Brain microvascular endothelial cell (primary cell): ENCODE measurements around the gene CTU2.

ENCODE experiments used
- DNase-seq: peaks from one replicate; pipeline ENCODE4 v3.0.0-alpha.2; 2020
- H3K27ac ChIP-seq: fragments of 250-450 bp; sonication (Bioruptor Pico); 2 replicates; pipeline ENCODE4 v1.5.1; 2020; ENCODE audit warnings: mild to moderate bottlenecking, moderate library complexity
- H3K27me3 ChIP-seq: fragments of 250-450 bp; sonication (Bioruptor Pico); replicated peaks from 2 replicates; pipeline ENCODE4 v1.5.1; 2020; ENCODE audit warnings: mild to moderate bottlenecking
- H3K36me3 ChIP-seq: fragments of 250-450 bp; sonication (Bioruptor Pico); replicated peaks from 2 replicates; pipeline ENCODE4 v1.5.1; 2020; ENCODE audit warnings: mild to moderate bottlenecking
- H3K4me3 ChIP-seq: 2 replicates; pipeline ENCODE4 v1.5.1; 2011; ENCODE audit warnings: low read depth, mild to moderate bottlenecking, control low read depth, low read length, moderate library complexity
- in situ Hi-C: cut with HindIII; loops from 2 replicates; pipeline ENCODE4 v1.10.0; 2017; ENCODE audit warnings: low sequenced_read_pairs, low pct_ligation_motif_present
- TF ChIP-seq, protein P1 (sequence below): IDR thresholded peaks from 2 replicates; pipeline ENCODE4 v1.5.1; 2011; ENCODE audit warnings: low read depth, mild to moderate bottlenecking, moderate library complexity, low read length, control low read depth, inconsistent platforms; ENCODE audit errors: missing control alignments

The CTU2 gene

GRCh38 chr16:88721815-88722755 is 15.8 kb downstream of the CTU2 start:
- H3K27ac ChIP-seq = no peak overlapping the region

DNA sequence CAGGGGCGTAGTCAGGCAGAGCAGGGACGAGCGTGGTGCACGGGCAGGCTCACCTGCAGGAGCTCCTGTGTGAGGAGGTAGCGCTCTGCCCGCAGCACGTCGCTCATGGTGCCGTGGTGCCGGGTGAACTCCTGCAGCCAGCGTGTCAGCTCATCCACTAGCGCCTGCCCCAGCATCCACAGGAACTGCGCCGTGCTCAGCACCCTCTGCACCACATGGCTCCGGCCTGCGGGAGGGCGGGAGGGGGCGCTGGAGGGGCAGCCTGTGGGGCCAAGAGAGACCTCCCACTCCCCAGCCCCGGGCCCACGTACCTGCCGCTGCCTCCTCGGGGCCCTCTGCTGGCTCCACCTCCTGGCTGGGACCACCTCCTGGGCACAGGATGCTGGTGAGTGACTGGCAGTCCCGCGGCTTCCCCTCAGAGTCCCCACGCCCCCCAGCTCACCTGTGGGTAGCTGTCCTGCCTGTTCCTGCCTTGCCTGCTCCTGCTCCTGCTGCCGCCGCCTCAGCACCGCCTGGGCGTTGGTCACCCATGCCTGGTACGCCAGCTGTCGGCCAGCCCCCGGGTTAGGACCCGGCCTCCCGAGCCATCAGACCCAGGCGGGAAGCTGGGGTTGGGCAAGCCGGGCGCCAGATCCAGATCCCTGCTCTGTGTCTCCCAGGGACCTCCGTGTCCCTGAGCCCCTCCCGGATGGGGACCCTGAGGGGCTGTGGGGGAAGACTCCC is 16.6 kb downstream of the CTU2 start:
- peaks cover 94% of the 10 kb centered on the region for H3K36me3 ChIP-seq
- H3K27me3 ChIP-seq = no peaks in the 10 kb centered on the region
- no peak for DNase-seq
- TF ChIP-seq, protein P1, sequence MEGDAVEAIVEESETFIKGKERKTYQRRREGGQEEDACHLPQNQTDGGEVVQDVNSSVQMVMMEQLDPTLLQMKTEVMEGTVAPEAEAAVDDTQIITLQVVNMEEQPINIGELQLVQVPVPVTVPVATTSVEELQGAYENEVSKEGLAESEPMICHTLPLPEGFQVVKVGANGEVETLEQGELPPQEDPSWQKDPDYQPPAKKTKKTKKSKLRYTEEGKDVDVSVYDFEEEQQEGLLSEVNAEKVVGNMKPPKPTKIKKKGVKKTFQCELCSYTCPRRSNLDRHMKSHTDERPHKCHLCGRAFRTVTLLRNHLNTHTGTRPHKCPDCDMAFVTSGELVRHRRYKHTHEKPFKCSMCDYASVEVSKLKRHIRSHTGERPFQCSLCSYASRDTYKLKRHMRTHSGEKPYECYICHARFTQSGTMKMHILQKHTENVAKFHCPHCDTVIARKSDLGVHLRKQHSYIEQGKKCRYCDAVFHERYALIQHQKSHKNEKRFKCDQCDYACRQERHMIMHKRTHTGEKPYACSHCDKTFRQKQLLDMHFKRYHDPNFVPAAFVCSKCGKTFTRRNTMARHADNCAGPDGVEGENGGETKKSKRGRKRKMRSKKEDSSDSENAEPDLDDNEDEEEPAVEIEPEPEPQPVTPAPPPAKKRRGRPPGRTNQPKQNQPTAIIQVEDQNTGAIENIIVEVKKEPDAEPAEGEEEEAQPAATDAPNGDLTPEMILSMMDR = no peak
- in situ Hi-C loops = no loop called here
- H3K4me3 ChIP-seq = no peak overlapping the region
- H3K27ac ChIP-seq = no peak overlapping the region

More at GRCh38 chr16:88721815-88722755, 15.8 kb downstream of the CTU2 start:
- TF ChIP-seq, protein P1 = no peak
- H3K27me3 ChIP-seq = no peaks in the 10 kb centered on the region
- in situ Hi-C loops = no loop called here
- DNase-seq = no peak
- peaks cover 92% of the 10 kb centered on the region for H3K36me3 ChIP-seq
- no peak overlapping the region for H3K4me3 ChIP-seq

- TF ChIP-seq, protein P1 = no peak
- Histone ChIP-seq H3K27ac (no peak overlapping the region), H3K4me3 (no peak overlapping the region), H3K36me3 (peaks cover 90% of the 10 kb centered on the region), H3K27me3 (no peaks in the 10 kb centered on the region)
- in situ Hi-C loops = no loop called here
- DNase-seq = no peak
Observed at GRCh38 chr16:88723507-88723887, 17.2 kb downstream of the CTU2 start.

DNA sequence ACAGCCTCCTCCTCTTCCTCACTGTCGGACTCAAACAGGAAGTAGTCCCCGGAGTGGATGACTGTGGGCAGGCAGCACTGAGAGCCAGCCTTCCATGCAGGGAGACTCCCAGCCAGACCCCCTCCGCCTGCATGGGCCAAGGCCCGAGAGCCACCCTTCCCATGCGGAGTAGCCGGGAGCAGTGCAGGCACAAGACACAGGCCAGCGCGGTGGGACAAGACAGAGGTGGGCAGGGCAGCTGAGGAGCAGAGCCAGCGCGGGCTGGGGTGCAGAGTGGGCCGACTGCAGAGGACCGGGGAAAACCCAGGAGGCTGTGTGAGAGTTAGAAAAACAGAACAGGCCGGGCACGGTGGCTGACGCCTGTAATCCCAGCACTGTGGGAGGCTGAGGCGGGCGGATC is 17.6 kb downstream of the CTU2 start:
- in situ Hi-C loops = no loop called here
- Histone ChIP-seq H3K27ac (no peak overlapping the region), H3K36me3 (peaks cover 86% of the 10 kb centered on the region), H3K4me3 (no peak overlapping the region), H3K27me3 (no peaks in the 10 kb centered on the region)
- TF ChIP-seq, protein P1 = no peak
- DNase-seq = no peak

GRCh38 chr16:88724855-88725555 is 18.7 kb downstream of the CTU2 start:
- TF ChIP-seq, protein P1 = no peak
- Histone ChIP-seq H3K27me3 (no peaks in the 10 kb centered on the region), H3K36me3 (peaks cover 77% of the 10 kb centered on the region), H3K27ac (no peak overlapping the region), H3K4me3 (no peak overlapping the region)
- in situ Hi-C loops = no loop called here
- DNase-seq = no peak
